NCI-H510A treated with DMSO at 0.1 percent for 48 hours (cell line): ENCODE measurements around the gene RGR.
A peak's percentile ranks its signal among the peaks of the same experiment; 100 is the strongest.

ENCODE experiments used
- DNase-seq: peaks from one replicate; lab custom pipeline; 2025; lab: John Stamatoyannopoulos, UW

Gene RGR

DNA sequence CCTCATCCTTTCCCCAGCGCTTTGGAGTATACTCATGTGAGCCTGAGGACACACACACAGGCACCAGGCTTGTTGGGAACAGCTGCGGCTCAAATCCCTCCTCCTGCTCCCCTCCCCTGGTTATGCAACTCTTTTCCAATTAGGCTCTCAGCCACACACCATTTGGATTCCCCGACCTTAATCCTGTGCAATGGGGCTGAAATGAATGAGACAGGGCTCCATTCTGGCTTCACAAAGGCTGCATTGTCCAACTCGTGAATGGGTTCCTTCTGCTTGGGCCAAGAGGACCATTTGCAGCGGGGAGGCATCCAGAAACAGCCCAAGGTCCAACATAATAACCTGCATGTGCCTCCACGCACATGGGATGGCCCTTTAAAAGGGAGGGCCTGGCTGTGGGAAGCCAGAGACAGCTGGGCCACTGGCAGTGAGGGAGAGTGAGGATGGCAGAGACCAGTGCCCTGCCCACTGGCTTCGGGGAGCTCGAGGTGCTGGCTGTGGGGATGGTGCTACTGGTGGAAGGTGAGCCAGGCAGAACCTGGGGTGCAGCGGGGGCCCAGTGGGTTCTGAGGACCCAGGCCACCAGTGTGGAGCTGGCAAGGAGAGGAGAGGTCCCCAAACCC is at the start of gene RGR:
RGR (plus strand) TSS at position 403 of the 620 bp plus-strand sequence; CDS start at position 441, 38 bp downstream.
- peak; percentile 39 for DNase-seq

GRCh38 chr10:84196083-84196482 is 48.8 kb upstream of the RGR start:
- peak; percentile 94 for DNase-seq

GRCh38 chr10:84196941-84197340 is 47.9 kb upstream of the RGR start:
- DNase-seq: no peak

DNA sequence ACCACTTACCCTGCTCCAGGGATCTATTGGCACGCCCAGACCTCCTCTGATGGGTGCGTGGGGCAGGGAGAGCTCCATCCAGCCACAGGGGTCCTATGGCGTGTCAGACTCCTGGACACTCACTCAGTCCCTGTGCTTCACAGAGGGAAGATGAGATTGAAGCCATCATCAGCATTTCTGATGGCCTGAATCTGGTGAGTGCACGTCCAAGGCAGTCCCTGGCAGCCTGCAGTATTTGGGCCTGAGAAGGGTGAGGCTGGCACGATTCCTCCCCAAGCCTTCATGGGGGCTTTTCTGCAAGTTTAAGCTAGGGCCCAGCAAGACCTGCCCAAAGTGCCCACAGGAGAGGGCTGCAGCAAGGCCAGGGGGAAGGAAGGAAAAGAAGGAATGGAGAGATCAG is 47.2 kb upstream of the RGR start:
- no peak for DNase-seq

DNA sequence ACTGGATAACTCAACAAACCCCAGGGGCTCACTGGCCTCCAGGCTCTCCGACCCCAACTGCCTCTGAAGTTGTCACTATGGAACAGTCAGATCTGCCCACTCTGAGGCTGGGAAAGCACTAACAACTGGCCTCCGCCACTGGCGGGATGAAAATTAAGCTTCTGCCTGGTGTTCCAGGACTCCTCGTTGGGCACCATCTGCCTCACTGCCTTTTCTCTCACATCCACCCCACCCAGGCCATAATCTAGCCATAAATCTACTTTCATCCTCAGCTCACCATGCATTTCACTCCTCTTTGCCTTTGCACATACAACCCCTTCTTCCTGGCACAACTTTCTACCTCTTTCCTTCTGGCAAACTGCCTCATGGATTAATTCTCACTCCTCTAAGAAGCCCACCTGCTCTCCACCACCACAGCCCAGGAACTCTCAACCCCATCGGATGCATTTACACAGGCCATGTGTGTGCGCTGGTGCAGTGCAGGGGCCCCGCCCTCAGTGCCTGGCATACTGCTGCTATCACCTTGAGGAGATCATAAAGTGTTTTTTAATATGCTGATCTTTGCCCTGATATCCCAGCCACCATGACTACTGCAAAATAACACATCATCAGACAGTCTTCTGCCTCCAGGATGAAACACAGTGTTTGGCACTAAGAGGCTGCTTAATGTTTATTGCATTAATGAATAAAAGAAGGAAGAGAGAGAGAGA is 46.5 kb upstream of the RGR start:
- no peak for DNase-seq

- no peak for DNase-seq
These were observed 44.2 kb upstream of the RGR start for GRCh38 chr10:84200537-84201243.

- no peak for DNase-seq
These were observed 43.6 kb upstream of the RGR start for GRCh38 chr10:84201244-84201606.

DNA sequence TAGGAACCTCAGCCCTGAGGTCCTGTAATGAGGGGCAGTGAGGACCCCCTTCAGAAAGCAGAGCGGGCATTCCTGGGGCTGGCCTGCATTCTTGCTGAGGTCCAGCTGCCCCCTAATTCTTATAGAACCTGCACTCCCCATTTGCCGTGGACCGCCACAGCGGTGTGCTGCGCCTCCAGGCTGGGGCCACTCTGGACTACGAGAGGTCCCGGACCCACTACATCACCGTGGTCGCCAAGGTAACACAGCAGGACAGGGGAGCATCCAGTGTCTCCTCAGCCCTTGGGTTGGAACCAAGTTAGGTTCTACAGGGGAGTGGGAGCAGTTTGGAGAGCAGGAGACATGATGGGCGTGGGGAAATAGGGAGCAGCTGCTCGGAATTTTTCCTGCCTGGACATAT is 43.2 kb upstream of the RGR start:
- no peak for DNase-seq

- no peak for DNase-seq
These were observed 42.5 kb upstream of the RGR start for GRCh38 chr10:84202349-84202748.

DNA sequence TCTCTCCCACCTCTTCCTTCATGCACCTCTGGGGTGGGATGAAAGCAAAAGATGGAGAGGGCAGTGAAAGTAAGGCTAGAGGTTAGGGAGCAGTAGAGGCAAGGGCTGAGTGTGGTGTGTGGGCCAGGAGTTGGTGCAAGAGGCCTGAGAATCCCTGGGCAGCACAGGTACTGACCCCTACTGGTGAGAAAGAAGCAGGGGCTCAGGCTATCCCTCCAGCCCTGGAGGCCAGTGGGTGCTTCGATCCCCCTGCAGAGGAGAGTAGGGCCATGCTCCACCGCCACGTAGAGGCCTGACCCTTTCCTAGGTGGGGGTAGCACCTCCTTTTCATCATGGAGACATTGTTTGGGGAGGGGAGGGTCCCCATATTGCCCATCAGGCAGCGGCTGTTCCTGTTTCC is 40.7 kb upstream of the RGR start:
- no peak for DNase-seq

- DNase-seq: no peak
These were observed 40.2 kb upstream of the RGR start for GRCh38 chr10:84204610-84205009.

DNA sequence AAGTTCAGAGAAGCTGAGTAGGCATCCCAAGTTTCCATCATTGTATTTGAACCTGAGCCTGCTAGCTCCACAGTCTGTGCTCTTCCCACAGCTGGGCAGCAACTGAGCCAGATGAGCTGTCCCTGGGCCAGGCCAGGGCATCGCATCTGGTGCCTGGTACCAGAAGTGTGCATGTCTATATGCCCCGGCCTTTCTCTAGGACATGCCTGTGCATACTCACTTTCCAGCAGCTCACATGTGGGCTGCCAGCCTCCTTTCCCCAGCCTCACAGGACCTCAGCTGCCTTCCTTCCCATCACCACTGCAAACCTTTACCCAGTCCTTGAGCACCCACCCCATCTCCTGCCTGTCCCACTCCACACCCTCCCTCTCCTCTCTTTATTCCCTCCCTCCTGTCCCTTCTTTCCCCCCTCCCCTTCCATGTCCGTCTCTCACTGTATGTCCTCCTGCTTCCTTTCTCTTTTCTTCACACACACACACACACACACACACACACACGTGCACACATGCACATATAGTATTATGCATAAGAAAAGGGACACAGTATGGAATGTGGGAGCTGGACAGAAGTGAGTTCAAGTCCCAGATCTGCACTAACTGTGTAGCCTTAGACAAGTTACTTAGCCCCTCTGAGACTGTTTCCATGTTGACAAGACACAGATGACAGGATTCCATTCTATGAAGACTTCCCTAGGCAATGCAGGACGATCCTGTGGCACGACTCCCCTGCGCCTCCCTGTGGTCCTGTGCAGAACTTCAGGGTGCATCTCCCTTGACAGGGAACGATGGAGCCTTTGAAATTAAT is 39.6 kb upstream of the RGR start:
- peak; percentile 36 for DNase-seq

- no peak for DNase-seq
These were observed 38.9 kb upstream of the RGR start for GRCh38 chr10:84205853-84206525.

DNA sequence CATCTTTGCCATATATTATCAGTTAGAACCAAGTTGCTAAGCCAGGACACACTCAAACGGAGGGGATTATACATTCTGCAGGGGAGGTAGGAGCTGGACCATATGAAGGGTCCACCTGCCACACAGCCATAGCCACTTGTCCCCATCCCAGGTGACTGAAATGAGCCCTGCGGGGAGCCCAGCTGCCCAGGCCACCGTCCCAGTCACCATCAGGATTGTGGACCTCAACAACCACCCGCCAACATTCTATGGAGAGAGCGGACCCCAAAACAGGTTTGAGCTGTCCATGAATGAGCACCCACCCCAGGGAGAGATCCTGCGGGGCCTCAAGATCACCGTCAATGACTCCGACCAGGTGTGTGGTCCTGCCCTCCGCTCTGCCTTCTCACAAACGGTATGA is 36.8 kb upstream of the RGR start:
- no peak for DNase-seq

DNA sequence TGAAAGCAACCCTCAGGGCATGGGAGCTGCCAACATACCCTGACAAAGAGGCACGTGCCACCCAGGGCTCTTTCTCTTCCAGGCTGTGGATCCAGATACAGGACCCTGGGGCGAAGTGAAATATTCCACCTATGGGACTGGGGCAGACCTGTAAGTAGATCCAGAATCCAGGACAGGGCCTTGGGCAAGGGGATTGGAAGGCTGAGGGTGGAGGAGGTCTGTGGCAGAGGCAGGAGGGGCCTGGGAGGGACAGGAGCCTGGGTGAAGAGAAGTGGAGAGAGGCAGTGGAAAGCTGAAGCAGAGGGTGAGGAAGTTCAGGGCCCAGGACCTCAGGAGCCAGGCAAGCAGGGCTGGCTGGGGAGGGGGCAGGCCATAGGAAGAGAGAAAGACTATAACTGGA is 33.3 kb upstream of the RGR start:
- no peak for DNase-seq

GRCh38 chr10:84212014-84212413 is 32.8 kb upstream of the RGR start:
- no peak for DNase-seq

- no peak for DNase-seq
These were observed 31.8 kb upstream of the RGR start for GRCh38 chr10:84213076-84213475.

- DNase-seq: no peak
These were observed 30.7 kb upstream of the RGR start for GRCh38 chr10:84214046-84214572.

DNA sequence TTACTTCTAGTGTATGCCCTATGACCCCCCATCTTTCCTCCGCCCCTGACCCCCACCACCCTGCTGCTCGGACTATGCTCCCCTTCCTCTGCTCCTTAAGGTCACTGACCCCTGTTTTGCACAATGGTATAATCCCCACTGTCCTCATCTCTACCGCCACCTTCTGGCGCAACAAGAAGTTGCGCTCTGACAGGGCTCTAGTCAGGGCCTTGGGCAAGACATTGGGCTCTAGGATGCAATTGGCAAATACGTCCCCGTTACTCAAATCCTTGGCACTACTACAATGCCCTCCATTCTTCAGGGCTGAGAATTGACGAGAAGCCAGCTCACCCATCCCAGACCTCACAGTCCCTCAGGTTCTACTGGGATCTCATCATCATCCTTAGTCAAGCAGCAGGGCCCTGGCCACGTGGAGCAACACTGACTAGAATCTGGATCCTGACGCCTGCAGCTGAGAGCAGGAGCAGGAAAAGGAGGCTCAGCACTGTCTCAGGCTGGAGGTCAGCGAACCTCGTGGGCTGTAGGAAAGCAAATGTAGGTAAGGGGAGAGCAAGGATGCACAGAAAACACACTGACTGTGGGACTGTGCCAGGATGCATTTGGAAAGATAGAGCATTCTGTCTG is 30.1 kb upstream of the RGR start:
- DNase-seq: no peak

DNA sequence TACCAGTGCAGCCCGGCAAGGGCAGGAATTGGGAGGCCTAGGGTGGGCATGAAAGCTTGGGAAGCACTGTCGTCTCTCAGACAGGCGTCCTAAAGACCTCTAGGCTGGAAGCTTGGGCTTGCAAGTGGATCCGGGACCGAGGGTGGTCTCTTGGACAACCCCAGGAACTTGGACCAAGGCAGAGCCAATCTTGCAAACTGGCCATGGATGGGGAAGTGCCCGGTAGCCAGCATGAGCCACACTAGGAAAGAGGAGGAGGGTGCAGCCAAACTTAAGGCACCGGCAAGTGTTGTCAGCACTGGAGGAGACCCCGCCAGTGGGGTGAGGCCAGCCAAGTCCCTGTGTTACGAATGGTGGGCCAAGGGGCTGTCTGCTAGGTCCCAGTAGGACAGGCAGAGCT is 28.0 kb upstream of the RGR start:
- DNase-seq: no peak

GRCh38 chr10:84217746-84218145 is 27.1 kb upstream of the RGR start:
- no peak for DNase-seq
